Aorta (tissue), 5 donors: Measurements from ENCODE around the gene RBM4B. TPM values are rescaled to one million over a fixed set of nuclear protein-coding genes. Genes with fewer than 3 reads are reported as not detected.

Experiments used
- ATAC-seq: fragments of 200-7000 bp; cut with Tn5 transposase; one replicate; pipeline ENCODE4 v1.9.1; 2022; ENCODE audit warnings: moderate library complexity; ENCODE audit not compliant: low FRiP score
- DNase-seq, 2 donors: peaks; one replicate each; pipeline ENCODE4 v3.0.0-alpha.2; 2020
- H3K27ac ChIP-seq, 2 donors: one replicate each; pipeline ENCODE4 v1.5.1; 2013; ENCODE audit warnings: low read length in 2 of 2, mild to moderate bottlenecking in 2 of 2, moderate library complexity in 2 of 2, control low read depth in 1 of 2, inconsistent platforms in 1 of 2, low read depth in 1 of 2
- H3K27me3 ChIP-seq, 2 donors: one replicate each; pipeline ENCODE4 v1.6.1; 2013; ENCODE audit warnings: control low read depth in 1 of 2, low read length in 1 of 2, mild to moderate bottlenecking in 1 of 2, moderate library complexity in 1 of 2; ENCODE audit not compliant: insufficient read depth in 2 of 2, control insufficient read depth in 1 of 2
- H3K36me3 ChIP-seq, 2 donors: one replicate each; pipeline ENCODE4 v1.6.1; 2013; ENCODE audit warnings: control low read depth in 1 of 2, low read length in 1 of 2, mild to moderate bottlenecking in 1 of 2; ENCODE audit not compliant: insufficient read depth in 2 of 2, control insufficient read depth in 1 of 2
- H3K4me1 ChIP-seq, 2 donors: one replicate each; pipeline ENCODE4 v1.6.1; 2013; ENCODE audit warnings: low read length in 2 of 2, control low read depth in 1 of 2, mild to moderate bottlenecking in 1 of 2, moderate library complexity in 1 of 2; ENCODE audit not compliant: insufficient read depth in 2 of 2, control insufficient read depth in 1 of 2
- H3K4me3 ChIP-seq, 2 donors: one replicate each; pipeline ENCODE4 v1.5.1; 2013; ENCODE audit warnings: low read length in 2 of 2, control low read depth in 1 of 2, mild to moderate bottlenecking in 1 of 2
- H3K9me3 ChIP-seq: one replicate; pipeline ENCODE4 v1.6.1; 2013; ENCODE audit warnings: mild to moderate bottlenecking, low read length; ENCODE audit not compliant: control insufficient read depth
- WGBS, 2 donors: extraction: QIAGEN DNeasy Blood & Tissue Kit; methylation state at CpG; one replicate each; pipeline ENCODE4 v1.1.7; 2013; 5-methylcytosine and 5-hydroxymethylcytosine counted together
- intact Hi-C, 2 donors: fragments of 100-400 bp; cut with DNase I; formaldehyde crosslinking; loops; one replicate each; pipeline versions ENCODE4 v1.14.2 to v1.15.0; 2022
- polyA plus RNA-seq, 2 donors: library from polyadenylated mRNA; stranded (reverse); fragments of 200-250 nt; gene quantifications; one replicate each; pipeline ENCODE4 v1.2.3, GENCODE V29; 2013
- total RNA-seq, 2 donors: library from RNA; stranded (reverse); fragmentation: NEBNext Ultra II Directional; extraction: Animal tissue kit (Norgen Biotek cat#: 25700); gene quantifications; one replicate each; pipeline ENCODE4 v1.2.1, GENCODE V29; 2021
- donor health status: healthy with polysubstance abuse.
- donor health status: Bipolar disorder and iron deficiency.
- donor health status: DM: no; HTN: no; CAD: no.
- donor health status: DM: no; HTN: no; CAD: no.
- donor health status: DM: yes; HTN: yes; CAD: no.

Gene RBM4B
- total and polyA plus RNA-seq, 4 donors = 7.3 to 16.5 (median 10.8) TPM

- Histone ChIP-seq H3K9me3 (no peaks in the 10 kb centered on the region), H3K27me3 (no peaks in the 10 kb centered on the region), H3K4me1 (no peaks in the 10 kb centered on the region), H3K27ac (no peak overlapping the region), H3K4me3 (no peak overlapping the region), H3K36me3 (no peaks in the 10 kb centered on the region)
- DNase-seq (no peak), ATAC-seq (no peak)
- intact Hi-C loops = no loop called here
- WGBS, 2 donors = 92 to 93% methylated on average over 13 of the region's 13 CpGs
Observed at GRCh38 chr11:66720899-66721470, 43.3 kb upstream of the RBM4B start.

GRCh38 chr11:66720223-66720898 lies 42.7 kb upstream of the RBM4B start:
- Histone ChIP-seq H3K27ac (no peak overlapping the region), H3K9me3 (no peaks in the 10 kb centered on the region), H3K4me3 (no peak overlapping the region), H3K4me1 (no peaks in the 10 kb centered on the region), H3K27me3 (no peaks in the 10 kb centered on the region), H3K36me3 (no peaks in the 10 kb centered on the region)
- ATAC-seq = no peak
- intact Hi-C loops = no loop called here
- DNase-seq = no peak
- 84 to 87% methylated on average over 15 of the region's 15 CpGs for WGBS, 2 donors

DNA sequence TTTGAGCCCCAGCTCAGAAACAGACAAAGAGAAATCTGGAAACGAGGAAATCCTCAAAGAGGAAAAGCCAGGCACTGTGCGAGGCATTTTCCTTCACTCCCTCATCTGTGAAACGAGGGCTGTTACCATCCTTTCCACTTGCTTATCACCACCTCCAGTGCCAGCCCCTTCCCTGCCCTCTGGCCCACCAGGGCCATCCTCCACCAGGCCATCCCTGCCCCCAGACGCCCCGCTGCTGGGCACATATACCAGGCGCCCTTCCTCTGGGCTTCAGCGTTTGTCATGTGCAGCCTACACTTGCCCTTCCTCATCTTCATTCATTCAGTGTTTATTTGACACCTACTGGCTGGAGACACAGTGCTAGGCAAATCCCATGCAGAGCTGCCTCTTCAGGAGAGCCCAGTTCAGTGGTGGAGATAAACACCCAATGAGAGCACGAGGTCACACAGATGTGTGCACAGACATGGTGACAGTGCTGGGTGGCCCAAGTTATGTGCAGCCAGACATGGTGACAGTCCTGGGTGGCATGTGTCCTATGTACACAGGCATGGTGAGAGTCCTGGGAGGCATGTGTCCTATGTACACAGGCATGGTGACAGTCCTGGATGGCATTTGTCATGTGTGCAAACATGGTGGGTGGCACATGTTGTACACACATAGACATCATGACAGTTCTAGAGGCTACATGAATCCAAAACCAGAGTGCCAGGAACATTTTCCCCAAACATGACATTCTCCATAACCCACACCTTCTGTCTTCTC lies 41.6 kb upstream of the RBM4B start:
- Histone ChIP-seq H3K27me3 (no peaks in the 10 kb centered on the region), H3K27ac (no peak overlapping the region), H3K9me3 (no peaks in the 10 kb centered on the region), H3K36me3 (no peaks in the 10 kb centered on the region), H3K4me3 (no peak overlapping the region), H3K4me1 (no peaks in the 10 kb centered on the region)
- DNase-seq (no peak), ATAC-seq (no peak)
- 89 to 91% methylated on average over 8 of the region's 8 CpGs for WGBS, 2 donors
- intact Hi-C loops = no loop called here

GRCh38 chr11:66718320-66718971 lies 40.8 kb upstream of the RBM4B start:
- no peak for DNase-seq
- H3K27me3 ChIP-seq = no peaks in the 10 kb centered on the region
- intact Hi-C loops = no loop called here
- no peaks in the 10 kb centered on the region for H3K4me1 ChIP-seq
- H3K4me3 ChIP-seq = no peak overlapping the region
- no peaks in the 10 kb centered on the region for H3K36me3 ChIP-seq
- H3K9me3 ChIP-seq = no peaks in the 10 kb centered on the region
- 58 to 64% methylated on average over 25 to 26 of the region's 26 CpGs for WGBS, 2 donors
- ATAC-seq = no peak
- H3K27ac ChIP-seq = no peak overlapping the region

- no peak for ATAC-seq
- WGBS, 2 donors = 81 to 86% methylated on average over 14 of the region's 14 CpGs
Observed at GRCh38 chr11:66717925-66718319, 40.2 kb upstream of the RBM4B start.

DNA sequence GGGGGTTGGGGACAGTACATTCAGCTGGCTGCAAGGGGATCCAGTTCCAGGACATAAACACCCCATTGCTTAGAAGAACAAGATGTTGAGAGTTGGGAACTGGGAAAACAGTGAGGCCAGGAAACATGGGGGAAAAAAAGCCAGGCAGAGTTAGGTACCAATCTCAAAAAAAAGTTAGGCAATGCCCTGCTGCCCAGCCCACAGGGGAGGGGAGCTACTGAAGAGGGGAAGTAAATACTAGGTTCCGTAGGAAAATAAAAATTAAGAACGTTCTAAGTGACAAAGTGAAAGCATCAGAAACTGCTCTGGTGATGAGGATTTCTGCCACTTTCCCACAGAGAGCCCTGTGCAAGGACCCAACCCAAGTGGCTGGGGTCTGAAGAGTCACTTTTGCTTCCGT lies 39.3 kb upstream of the RBM4B start:
- H3K9me3 ChIP-seq = no peaks in the 10 kb centered on the region
- H3K4me1 ChIP-seq = no peaks in the 10 kb centered on the region
- no peaks in the 10 kb centered on the region for H3K27me3 ChIP-seq
- intact Hi-C loops = no loop called here
- no peak for DNase-seq
- H3K27ac ChIP-seq = no peak overlapping the region
- no peaks in the 10 kb centered on the region for H3K36me3 ChIP-seq
- H3K4me3 ChIP-seq = no peak overlapping the region
- ATAC-seq = no peak
- WGBS, 2 donors = 86 to 87% methylated on average over 3 of the region's 3 CpGs

More at GRCh38 chr11:66717925-66718319, 40.2 kb upstream of the RBM4B start:
- Histone ChIP-seq H3K9me3 (no peaks in the 10 kb centered on the region), H3K27me3 (no peaks in the 10 kb centered on the region), H3K4me1 (no peaks in the 10 kb centered on the region), H3K27ac (no peak overlapping the region), H3K36me3 (no peaks in the 10 kb centered on the region), H3K4me3 (no peak overlapping the region)
- no peak for DNase-seq
- intact Hi-C loops = no loop called here

DNA sequence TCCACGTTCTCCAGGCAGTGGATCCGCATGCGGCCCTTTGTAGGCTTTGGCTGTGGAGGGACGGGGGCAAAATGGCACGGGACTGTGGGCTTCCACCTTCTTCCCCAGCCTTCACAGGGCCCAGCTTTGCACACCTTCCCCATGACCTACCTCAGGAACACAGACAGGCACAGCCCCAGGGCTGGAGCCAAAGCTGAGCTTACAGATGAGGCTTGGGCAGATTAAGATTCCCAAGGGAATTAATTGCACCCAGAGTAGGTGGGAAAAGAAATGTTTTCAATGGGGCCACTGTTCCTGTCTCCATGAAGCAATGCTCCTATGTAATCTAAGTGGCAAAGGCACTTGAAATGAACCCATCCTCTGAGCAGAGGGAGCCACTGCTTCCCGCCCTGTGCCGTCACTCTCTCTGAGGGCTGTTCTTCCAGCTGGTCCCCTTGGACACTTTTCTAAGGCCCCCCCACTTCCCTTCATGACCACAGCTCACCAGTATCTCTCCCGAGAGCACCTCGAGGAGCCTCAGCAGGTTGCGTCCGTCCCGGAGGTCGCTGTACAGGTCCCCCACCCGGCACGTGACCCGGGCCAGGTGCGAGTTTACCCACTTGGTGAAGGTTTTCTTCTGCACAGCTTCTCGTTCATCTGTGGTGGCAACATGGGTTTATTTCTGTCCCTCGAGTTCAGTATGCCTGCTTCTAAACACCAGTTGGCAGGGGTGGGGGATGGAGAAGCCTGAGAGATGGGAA lies 37.8 kb upstream of the RBM4B start:
- H3K9me3 ChIP-seq = no peaks in the 10 kb centered on the region
- no peak overlapping the region for H3K4me3 ChIP-seq
- no peak overlapping the region for H3K27ac ChIP-seq
- WGBS, 2 donors = 92 to 95% methylated on average over 19 of the region's 19 CpGs
- H3K4me1 ChIP-seq = no peaks in the 10 kb centered on the region
- intact Hi-C loops = no loop called here
- DNase-seq = no peak
- no peaks in the 10 kb centered on the region for H3K27me3 ChIP-seq
- no peak for ATAC-seq
- no peaks in the 10 kb centered on the region for H3K36me3 ChIP-seq

DNA sequence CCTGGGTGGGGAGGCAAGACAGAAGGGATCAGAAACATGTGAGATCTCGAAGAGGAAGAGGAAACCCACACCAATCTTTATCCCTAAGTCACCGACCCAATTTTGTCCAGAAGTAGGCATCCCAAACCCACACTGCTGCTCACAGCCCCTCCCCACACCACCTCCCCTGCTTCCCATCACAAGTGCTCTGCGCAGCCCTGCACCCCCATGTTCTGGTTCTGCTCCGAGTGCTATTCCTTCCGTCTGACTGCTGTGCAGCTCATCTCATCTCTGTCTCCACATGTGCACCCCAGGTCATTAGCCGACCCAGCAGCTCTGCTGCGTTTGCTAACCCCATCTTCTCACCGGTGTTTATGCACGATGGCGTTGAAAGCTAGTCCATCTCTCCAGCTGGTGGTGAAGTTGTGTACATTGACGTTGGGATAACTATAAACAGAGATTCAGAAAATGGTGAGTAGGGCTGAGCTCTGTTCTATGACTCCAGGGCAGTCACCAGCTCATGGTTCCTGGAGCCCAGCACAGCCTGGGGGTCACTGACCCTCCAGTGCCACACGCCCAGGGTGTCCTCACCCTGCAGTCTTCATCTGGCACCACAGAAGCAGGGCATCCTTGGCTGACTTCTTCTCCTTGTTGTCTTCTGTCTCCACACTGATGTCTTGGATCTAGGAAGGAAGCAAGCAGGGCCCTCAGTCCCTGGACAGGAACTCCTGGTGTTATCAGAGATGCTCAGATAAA lies 36.2 kb upstream of the RBM4B start:
- DNase-seq (peak; percentile 15 to 17), ATAC-seq (no peak)
- Histone ChIP-seq H3K4me1 (no peaks in the 10 kb centered on the region), H3K9me3 (no peaks in the 10 kb centered on the region), H3K27me3 (no peaks in the 10 kb centered on the region), H3K4me3 (no peak overlapping the region), H3K36me3 (no peaks in the 10 kb centered on the region), H3K27ac (no peak overlapping the region)
- intact Hi-C loops = no loop called here
- WGBS, 2 donors = 81 to 85% methylated on average over 12 of the region's 12 CpGs
